OCI-LY7 (cell line): ENCODE results near the gene RASEF. TPM values are rescaled to one million over a fixed set of nuclear protein-coding genes. Genes with fewer than 3 reads are reported as not detected.

ENCODE experiments used
- BruUV-seq: library from RNA; stranded (reverse); fragments of 400-500 nt; replicated peaks from 2 replicates; lab custom pipeline; 2021; lab: Mats Ljungman, UMichigan
- CTCF ChIA-PET: fragments of 300-600 bp; sonication (Branson Sonifier 250); formaldehyde crosslinking; loops from one replicate; lab custom pipeline; 2022; ENCODE audit warnings: antibody characterized with exemption; ENCODE audit not compliant: unreplicated experiment; lab: Charles Lee
- POLR2A ChIA-PET: fragments of 300-600 bp; sonication (Branson Sonifier 250); formaldehyde crosslinking; loops from one replicate; lab custom pipeline; 2022; ENCODE audit warnings: antibody characterized with exemption; lab: Charles Lee
- DNase-seq: peaks from one replicate; pipeline ENCODE4 v3.0.0-alpha.2; 2015; ENCODE audit warnings: low spot score
- H2AFZ ChIP-seq: fragments of 200-600 bp; sonication (generic), shearing (Covaris generic); 2 replicates; pipeline ENCODE4 v1.6.1; 2014; ENCODE audit warnings: mild to moderate bottlenecking, antibody characterized with exemption, low read length, moderate library complexity
- H3K27ac ChIP-seq: fragments of 200-600 bp; sonication (generic); 2 replicates; pipeline ENCODE4 v1.5.1; 2014; ENCODE audit warnings: mixed run types, low read depth, mild to moderate bottlenecking, moderate library complexity, low read length, inconsistent platforms; ENCODE audit not compliant: poor library complexity, severe bottlenecking
- H3K36me3 ChIP-seq: fragments of 200-600 bp; sonication (generic); 2 replicates; pipeline ENCODE4 v1.6.1; 2014; ENCODE audit warnings: mild to moderate bottlenecking, antibody characterized with exemption, low read length, moderate library complexity, mixed read lengths; ENCODE audit not compliant: insufficient read depth
- H3K4me1 ChIP-seq: fragments of 200-600 bp; sonication (generic); 2 replicates; pipeline ENCODE4 v1.5.1; 2014; ENCODE audit warnings: mild to moderate bottlenecking, low read length; ENCODE audit not compliant: insufficient read depth, poor library complexity, severe bottlenecking
- H3K4me2 ChIP-seq: fragments of 200-600 bp; sonication (generic); 2 replicates; pipeline ENCODE4 v1.6.1; 2014; ENCODE audit warnings: mild to moderate bottlenecking, low read length
- H3K4me3 ChIP-seq: fragments of 200-600 bp; sonication (generic); 2 replicates; pipeline ENCODE4 v1.5.1; 2014; ENCODE audit warnings: mild to moderate bottlenecking, low read depth, low read length; ENCODE audit not compliant: poor library complexity, severe bottlenecking
- H3K79me2 ChIP-seq: fragments of 200-600 bp; sonication (generic); 2 replicates; pipeline ENCODE4 v1.6.1; 2016; ENCODE audit warnings: low read depth, mild to moderate bottlenecking, low read length, moderate library complexity, mixed read lengths; ENCODE audit not compliant: insufficient read depth
- H3K9me2 ChIP-seq: fragments of 200-600 bp; sonication (generic); 2 replicates; pipeline ENCODE4 v1.6.1; 2016; ENCODE audit warnings: mild to moderate bottlenecking, low read length, mixed read lengths; ENCODE audit not compliant: insufficient read depth
- H3K9me3 ChIP-seq: fragments of 200-600 bp; sonication (generic); 2 replicates; pipeline ENCODE4 v1.6.1; 2014; ENCODE audit warnings: mild to moderate bottlenecking, mixed run types, low read length, mixed read lengths
- H4K20me1 ChIP-seq: fragments of 200-600 bp; sonication (generic); 2 replicates; pipeline ENCODE4 v1.6.1; 2014; ENCODE audit warnings: mild to moderate bottlenecking, antibody characterized with exemption, low read length, moderate library complexity, mixed read lengths; ENCODE audit not compliant: insufficient read depth
- CTCF ChIP-seq: fragments of 200-600 bp; sonication (generic); conservative IDR thresholded peaks from 2 replicates; pipeline ENCODE4 v1.5.1; 2014; ENCODE audit warnings: mild to moderate bottlenecking, antibody characterized with exemption, low read length, moderate library complexity, mixed read lengths
- EZH2phosphoT487 ChIP-seq: fragments of 200-600 bp; sonication (generic); IDR thresholded peaks from 2 replicates; pipeline ENCODE4 v1.6.1; 2018; ENCODE audit warnings: low read depth, borderline replicate concordance, mild to moderate bottlenecking, mixed run types, antibody characterized with exemption, low read length, moderate library complexity, mixed read lengths
- intact Hi-C: fragments of 100-400 bp; cut with micrococcal nuclease; formaldehyde crosslinking; loops from one replicate; pipeline ENCODE4 v1.10.0; 2022; ENCODE audit not compliant: unreplicated experiment
- total RNA-seq, 2 experiments: library from RNA; depleted of rRNA in 1 of 2; stranded (reverse); fragments of >200 nt in 1 of 2; shearing (Covaris generic) in 1 of 2; gene quantifications; 2 replicates each; pipeline ENCODE4 v1.2.3, GENCODE V29; 2014 to 2022

Gene RASEF
- total RNA-seq, 2 experiments from 2014 or later = not detected

GRCh38 chr9:83067579-83067978 lies 4.6 kb upstream of the RASEF start:
- Histone ChIP-seq H3K4me1 (no peaks in the 10 kb centered on the region), H3K9me3 (no peaks in the 10 kb centered on the region), H4K20me1 (no peaks in the 10 kb centered on the region), H3K9me2 (no peaks in the 10 kb centered on the region), H2AFZ (no peak overlapping the region), H3K4me2 (no peak overlapping the region), H3K36me3 (no peaks in the 10 kb centered on the region), H3K79me2 (no peaks in the 10 kb centered on the region), H3K27ac (no peak overlapping the region), H3K4me3 (no peak overlapping the region)
- CTCF ChIA-PET = no interaction called here
- no peak for TF ChIP-seq EZH2phosphoT487
- no peak for TF ChIP-seq CTCF
- DNase-seq = no peak
- intact Hi-C loops = no loop called here
- POLR2A ChIA-PET = interaction anchor here (0.8 kb wide), 1 partner anchor 1567 kb away, joined by 3 read pairs; no protein-coding TSS in a partner anchor
- no TSS peak for BruUV-seq

GRCh38 chr9:83066771-83067170 lies 3.8 kb upstream of the RASEF start:
- H3K27ac ChIP-seq = no peak overlapping the region
- intact Hi-C loops = no loop called here
- H3K9me3 ChIP-seq = no peaks in the 10 kb centered on the region
- H4K20me1 ChIP-seq = no peaks in the 10 kb centered on the region
- BruUV-seq = no TSS peak
- no peaks in the 10 kb centered on the region for H3K36me3 ChIP-seq
- H3K4me2 ChIP-seq = no peak overlapping the region
- ChIA-PET CTCF (no interaction called here), POLR2A (interaction anchor here (0.9 kb wide), 1 partner anchor 10 kb away, joined by 3 read pairs; no protein-coding TSS in a partner anchor)
- H3K4me1 ChIP-seq = no peaks in the 10 kb centered on the region
- no peak for DNase-seq
- H3K79me2 ChIP-seq = no peaks in the 10 kb centered on the region
- no peaks in the 10 kb centered on the region for H3K9me2 ChIP-seq
- no peak overlapping the region for H2AFZ ChIP-seq
- TF ChIP-seq EZH2phosphoT487 (no peak), CTCF (no peak)
- H3K4me3 ChIP-seq = no peak overlapping the region

- intact Hi-C loops = no loop called here
- H3K79me2 ChIP-seq = no peaks in the 10 kb centered on the region
- H3K4me2 ChIP-seq = no peak overlapping the region
- no peaks in the 10 kb centered on the region for H3K9me3 ChIP-seq
- ChIA-PET CTCF (no interaction called here), POLR2A (no interaction called here)
- H4K20me1 ChIP-seq = no peaks in the 10 kb centered on the region
- no TSS peak for BruUV-seq
- no peaks in the 10 kb centered on the region for H3K36me3 ChIP-seq
- H2AFZ ChIP-seq = no peak overlapping the region
- H3K27ac ChIP-seq = no peak overlapping the region
- no peak for DNase-seq
- no peaks in the 10 kb centered on the region for H3K9me2 ChIP-seq
- H3K4me1 ChIP-seq = no peaks in the 10 kb centered on the region
- no peak for TF ChIP-seq EZH2phosphoT487
- TF ChIP-seq CTCF = no peak
- H3K4me3 ChIP-seq = no peak overlapping the region
Measured at GRCh38 chr9:83065233-83065632, 2.3 kb upstream of the RASEF start.
